Erythroblast (primary cell): ENCODE data around the gene LTBP3.

Source experiments
- GATA1 ChIP-seq: IDR thresholded peaks from 2 replicates; pipeline ENCODE4 v1.6.1; 2011; ENCODE audit warnings: low read depth, mild to moderate bottlenecking, control low read depth, low read length, moderate library complexity
- POLR2A ChIP-seq: IDR thresholded peaks from 2 replicates; pipeline ENCODE4 v1.6.1; 2011; ENCODE audit warnings: mild to moderate bottlenecking, low read length

DNA sequence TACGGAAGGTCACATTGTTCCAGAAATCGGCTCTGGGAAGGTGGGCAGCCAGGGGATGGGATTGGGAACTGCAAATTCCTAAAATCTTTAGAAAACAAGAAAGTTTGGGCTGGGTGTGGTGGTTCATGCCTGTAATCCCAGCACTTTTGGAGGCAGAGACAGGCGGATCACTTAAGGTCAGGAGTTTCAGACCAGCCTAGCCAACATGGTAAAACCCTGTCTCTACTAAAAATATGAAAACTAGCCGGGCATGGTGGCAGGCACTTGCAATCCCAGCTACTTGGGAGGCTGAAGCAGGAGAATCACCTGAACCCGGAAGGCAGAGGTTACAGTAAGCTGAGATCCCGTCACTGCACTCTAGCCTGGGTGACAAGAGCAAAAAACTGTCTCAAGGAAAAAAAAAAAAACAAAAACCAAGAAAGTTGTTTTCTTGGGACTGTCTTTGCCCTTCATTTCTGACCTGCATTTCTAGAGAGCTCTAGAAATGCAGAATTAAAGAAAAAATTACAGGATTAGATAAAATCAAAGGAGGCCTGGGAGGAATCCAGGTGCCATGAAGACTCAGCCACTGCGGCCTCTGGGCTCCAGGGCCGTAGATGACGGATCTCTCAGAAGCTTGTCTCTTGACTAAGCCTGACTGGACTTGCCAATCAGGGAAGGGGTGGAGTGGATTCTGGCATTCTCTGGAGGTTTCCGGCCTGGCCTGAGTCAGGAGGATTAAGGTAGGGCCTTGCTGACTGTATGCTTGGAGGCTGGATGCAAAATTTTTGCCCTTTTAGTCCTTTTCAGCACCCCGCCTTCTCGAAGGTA, 64.6 kb downstream of the LTBP3 start:
- no peak for TF ChIP-seq POLR2A
- TF ChIP-seq GATA1, result no peak
